Epithelial cell of proximal tubule (primary cell): ENCODE data around the gene XRCC6. TPM values are rescaled to one million over a fixed set of nuclear protein-coding genes. Genes with fewer than 3 reads are reported as not detected.

Experiments
- DNase-seq: peaks from one replicate; pipeline ENCODE4 v3.0.0-alpha.2; 2011; ENCODE audit warnings: low read depth
- H3K4me3 ChIP-seq: 2 replicates; pipeline ENCODE4 v1.5.1; 2011; ENCODE audit warnings: low read depth, mild to moderate bottlenecking, low read length
- CTCF ChIP-seq: conservative IDR thresholded peaks from 2 replicates; pipeline ENCODE4 v1.5.1; 2012; ENCODE audit warnings: low read depth, mild to moderate bottlenecking, low read length
- total RNA-seq: library from RNA; depleted of rRNA; stranded (reverse); fragments of >200 nt; gene quantifications from 2 replicates; pipeline ENCODE4 v1.2.3, GENCODE V29; 2015

Gene XRCC6
- total RNA-seq, 1 donor from 2014 or later = 368 TPM

DNA sequence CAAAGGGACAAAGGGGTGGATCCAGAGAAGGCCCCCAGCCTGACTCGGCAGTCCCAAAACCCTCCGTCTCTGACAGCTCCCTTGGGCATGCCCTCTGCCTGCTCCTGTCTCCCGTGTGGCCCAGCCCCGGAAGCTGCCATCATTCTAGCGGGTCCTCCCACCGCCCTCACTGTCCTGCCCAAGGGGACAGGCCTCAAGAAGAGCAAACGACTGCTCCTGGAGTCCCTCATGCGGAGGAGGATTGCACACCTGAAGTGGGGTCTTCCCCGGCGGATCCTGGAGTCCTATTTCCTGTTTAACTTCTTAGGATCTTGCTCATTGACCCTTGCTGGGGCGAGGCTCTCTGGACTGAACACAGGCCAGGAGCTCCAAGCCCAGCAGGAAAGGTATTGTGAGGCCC lies 75.6 kb downstream of the XRCC6 start:
- TF ChIP-seq CTCF = no peak
- no peak overlapping the region for H3K4me3 ChIP-seq
- no peak for DNase-seq

GRCh38 chr22:41697126-41697775 lies 76.2 kb downstream of the XRCC6 start:
- DNase-seq = no peak
- TF ChIP-seq CTCF = peak; percentile 98
- H3K4me3 ChIP-seq = no peak overlapping the region

GRCh38 chr22:41699264-41700107 lies 78.4 kb downstream of the XRCC6 start, which contains the start of gene MEI1:
TSS of gene MEI1 (plus strand) at chr22:41699503. CDS start at chr22:41699539, 36 bp downstream.
- no peak within 1 kb of the TSS for H3K4me3 ChIP-seq
- no peak for DNase-seq
- TF ChIP-seq CTCF = no peak

GRCh38 chr22:41700108-41700364 lies 78.9 kb downstream of the XRCC6 start:
- no peak for DNase-seq
- TF ChIP-seq CTCF = no peak
- H3K4me3 ChIP-seq = no peak overlapping the region

GRCh38 chr22:41702763-41703162 lies 81.7 kb downstream of the XRCC6 start:
- no peak for TF ChIP-seq CTCF
- H3K4me3 ChIP-seq = no peak overlapping the region
- no peak for DNase-seq

DNA sequence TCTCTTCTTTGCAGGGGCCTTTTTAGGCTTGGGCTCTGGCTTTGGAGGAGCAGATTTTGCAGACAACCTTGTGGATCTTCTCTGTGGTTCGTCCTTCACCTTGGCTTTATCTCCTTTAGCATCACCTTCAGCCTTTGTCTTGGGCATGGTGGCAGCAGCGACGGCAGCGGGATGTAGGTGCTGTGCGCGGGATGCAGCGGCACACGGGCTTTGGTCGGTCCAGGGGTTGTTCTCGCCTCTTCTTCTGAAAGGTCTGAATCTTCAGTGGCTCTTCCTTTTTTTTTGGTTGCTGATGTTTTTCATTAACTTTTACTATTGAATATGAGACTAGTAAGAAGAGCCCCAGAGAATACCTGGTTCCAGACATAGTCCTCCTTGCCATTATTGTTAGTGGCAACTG lies 88.2 kb downstream of the XRCC6 start:
- no peak overlapping the region for H3K4me3 ChIP-seq
- DNase-seq = no peak
- TF ChIP-seq CTCF = no peak
